Measurements from ENCODE around the gene PDZD2. TPM values are rescaled to one million over a fixed set of nuclear protein-coding genes. Genes with fewer than 3 reads are reported as not detected.
A peak's percentile ranks its signal among the peaks of the same experiment; 100 is the strongest.

The PDZD2 gene
- total RNA-seq, 1 donor from 2014 or later = 1.1 TPM

DNA sequence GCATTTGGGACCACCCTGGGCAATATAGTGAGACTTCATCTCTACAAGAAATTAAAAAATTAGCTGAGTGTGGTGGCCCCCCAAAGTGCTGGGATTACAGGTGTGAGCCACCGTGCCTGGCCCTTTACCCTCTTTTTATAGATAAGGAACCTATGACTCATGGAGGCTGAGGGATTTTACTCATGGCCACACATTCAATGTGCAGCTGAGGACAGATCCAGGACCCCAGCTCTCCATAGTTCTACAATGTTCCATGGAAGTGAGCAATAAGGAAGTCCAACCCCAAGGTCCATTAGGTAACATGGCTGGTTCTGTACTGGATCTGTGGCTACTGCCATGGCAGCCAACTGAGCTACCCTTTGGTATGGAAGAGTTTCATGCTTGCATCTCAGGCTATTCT, 25.3 kb upstream of the PDZD2 start:
- peaks cover 8% of the 10 kb centered on the region for H3K9me3 Mint-ChIP-seq
- no peak overlapping the region for H3K27ac ChIP-seq
- no peak for DNase-seq (ENCODE audit: low spot score)
- no peak overlapping the region for H2AFZ ChIP-seq (replicated peaks)
- no peaks in the 10 kb centered on the region for H3K9me3 ChIP-seq (ENCODE audit: low read depth)
- no peak overlapping the region for H3K4me3 Mint-ChIP-seq
- no peaks in the 10 kb centered on the region for H4K20me1 ChIP-seq (ENCODE audit: low read depth)
- H3K36me3 ChIP-seq = no peaks in the 10 kb centered on the region
- peaks cover 9% of the 10 kb centered on the region for H3K4me1 Mint-ChIP-seq
- H3F3A ChIP-seq (ENCODE audit: low read depth) = peaks cover 5% of the 10 kb centered on the region
- no peak overlapping the region for H3K4me2 ChIP-seq
- H3K9ac ChIP-seq = no peak overlapping the region
- no peaks in the 10 kb centered on the region for H3K79me2 ChIP-seq (ENCODE audit: low read depth)
- H3K27me3 ChIP-seq = no peaks in the 10 kb centered on the region
- no peak for TF ChIP-seq EZH2phosphoT487 (IDR thresholded peaks at IDR 0.05)
- no peak for TF ChIP-seq EZH2 (IDR thresholded peaks at IDR 0.05)
- TF ChIP-seq, protein P1, sequence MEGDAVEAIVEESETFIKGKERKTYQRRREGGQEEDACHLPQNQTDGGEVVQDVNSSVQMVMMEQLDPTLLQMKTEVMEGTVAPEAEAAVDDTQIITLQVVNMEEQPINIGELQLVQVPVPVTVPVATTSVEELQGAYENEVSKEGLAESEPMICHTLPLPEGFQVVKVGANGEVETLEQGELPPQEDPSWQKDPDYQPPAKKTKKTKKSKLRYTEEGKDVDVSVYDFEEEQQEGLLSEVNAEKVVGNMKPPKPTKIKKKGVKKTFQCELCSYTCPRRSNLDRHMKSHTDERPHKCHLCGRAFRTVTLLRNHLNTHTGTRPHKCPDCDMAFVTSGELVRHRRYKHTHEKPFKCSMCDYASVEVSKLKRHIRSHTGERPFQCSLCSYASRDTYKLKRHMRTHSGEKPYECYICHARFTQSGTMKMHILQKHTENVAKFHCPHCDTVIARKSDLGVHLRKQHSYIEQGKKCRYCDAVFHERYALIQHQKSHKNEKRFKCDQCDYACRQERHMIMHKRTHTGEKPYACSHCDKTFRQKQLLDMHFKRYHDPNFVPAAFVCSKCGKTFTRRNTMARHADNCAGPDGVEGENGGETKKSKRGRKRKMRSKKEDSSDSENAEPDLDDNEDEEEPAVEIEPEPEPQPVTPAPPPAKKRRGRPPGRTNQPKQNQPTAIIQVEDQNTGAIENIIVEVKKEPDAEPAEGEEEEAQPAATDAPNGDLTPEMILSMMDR (IDR thresholded peaks at IDR 0.05) = no peak
- H3K27me3 Mint-ChIP-seq (ENCODE audit: insufficient read depth, low read depth) = peaks cover 5% of the 10 kb centered on the region
- H3K27ac Mint-ChIP-seq = no peak overlapping the region
- no peak overlapping the region for H3K4me3 ChIP-seq
- no peaks in the 10 kb centered on the region for H3K36me3 Mint-ChIP-seq
- H3K4me1 ChIP-seq = peaks cover 7% of the 10 kb centered on the region

DNA sequence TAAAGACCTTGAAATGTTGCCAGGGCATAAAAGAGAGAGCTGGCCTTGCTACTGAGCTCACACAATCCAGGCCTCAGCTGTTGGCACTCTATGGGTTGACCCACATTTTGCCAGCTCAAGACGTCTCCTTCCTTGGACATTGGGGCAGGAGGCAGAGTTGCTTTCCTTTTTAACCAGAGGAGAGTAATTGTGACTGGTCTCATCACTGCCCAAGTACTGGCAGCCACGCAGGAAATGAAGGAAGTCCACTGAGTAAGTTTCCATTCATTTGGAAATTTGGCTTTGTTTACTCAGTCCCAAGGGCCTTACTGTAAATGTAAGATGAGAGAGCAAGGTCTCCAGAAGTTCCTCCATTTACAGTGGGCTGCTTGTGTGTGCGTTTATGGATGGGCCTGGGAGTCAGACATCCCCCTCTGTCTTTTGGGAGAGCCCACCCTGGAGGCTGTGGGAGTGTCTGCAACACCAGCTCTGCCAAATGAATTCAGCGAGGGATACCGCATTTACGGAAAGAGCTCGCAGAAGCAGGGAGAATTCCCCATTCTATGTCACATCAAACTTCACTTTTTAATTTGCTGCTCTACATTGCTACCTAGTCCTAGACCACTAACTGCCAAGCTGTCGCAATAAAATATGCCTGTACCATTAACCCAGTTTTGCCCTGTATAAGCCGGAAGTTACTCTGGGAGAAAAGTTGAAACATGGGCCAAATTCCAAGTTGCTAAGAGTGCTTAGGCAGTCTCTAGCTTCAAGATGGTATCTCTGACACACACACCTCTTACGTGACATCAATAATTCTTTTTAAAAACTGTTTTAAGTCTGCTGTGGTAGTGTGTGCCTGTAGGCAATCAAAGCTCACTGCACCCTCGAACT, 24.5 kb upstream of the PDZD2 start:
- Histone ChIP-seq H3K27ac (no peak overlapping the region), H3K9ac (no peak overlapping the region), H3K27me3 (no peaks in the 10 kb centered on the region), H3K79me2 (ENCODE audit: low read depth) (no peaks in the 10 kb centered on the region), H2AFZ (replicated peaks) (peak overlapping the region; percentile 50), H4K20me1 (ENCODE audit: low read depth) (no peaks in the 10 kb centered on the region), H3K4me1 (peaks cover 9% of the 10 kb centered on the region), H3K4me2 (no peak overlapping the region), H3K9me3 (ENCODE audit: low read depth) (no peaks in the 10 kb centered on the region), H3K36me3 (no peaks in the 10 kb centered on the region), H3K4me3 (no peak overlapping the region), H3F3A (ENCODE audit: low read depth) (peaks cover 5% of the 10 kb centered on the region)
- Mint-ChIP-seq H3K36me3 (no peaks in the 10 kb centered on the region), H3K27me3 (ENCODE audit: insufficient read depth, low read depth) (peaks cover 5% of the 10 kb centered on the region), H3K9me3 (peaks cover 8% of the 10 kb centered on the region), H3K4me1 (peaks cover 15% of the 10 kb centered on the region), H3K4me3 (no peak overlapping the region), H3K27ac (no peak overlapping the region)
- no peak for DNase-seq (ENCODE audit: low spot score)
- TF ChIP-seq EZH2 (IDR thresholded peaks at IDR 0.05) (no peak), EZH2phosphoT487 (IDR thresholded peaks at IDR 0.05) (no peak)
- TF ChIP-seq, protein P1 (IDR thresholded peaks at IDR 0.05) = no peak

DNA sequence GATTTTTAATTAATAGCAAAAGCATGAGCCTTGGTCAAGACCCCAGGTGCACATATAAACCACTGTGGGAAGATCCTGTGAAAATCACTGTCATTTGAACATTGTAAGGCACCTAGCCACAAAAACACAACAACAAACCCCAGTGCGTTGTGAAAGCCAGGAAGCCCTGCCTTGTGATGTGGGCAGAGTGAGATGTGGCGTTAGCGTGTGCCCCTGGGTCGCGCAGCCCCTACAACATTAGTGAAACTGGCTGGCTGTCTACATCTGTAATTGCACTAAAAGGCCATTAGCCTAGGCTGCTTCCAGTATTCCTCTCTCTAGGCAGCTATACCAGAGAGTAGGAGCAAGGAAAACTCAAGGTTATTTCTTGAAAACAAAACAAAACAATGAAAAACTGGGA, 21.1 kb upstream of the PDZD2 start:
- Histone ChIP-seq H3F3A (ENCODE audit: low read depth) (peaks cover 11% of the 10 kb centered on the region), H3K79me2 (ENCODE audit: low read depth) (no peaks in the 10 kb centered on the region), H3K27me3 (no peaks in the 10 kb centered on the region), H3K9ac (no peak overlapping the region), H4K20me1 (ENCODE audit: low read depth) (no peaks in the 10 kb centered on the region), H3K27ac (no peak overlapping the region), H3K4me2 (peak overlapping the region; percentile 49), H2AFZ (replicated peaks) (peak overlapping the region; percentile 76), H3K9me3 (ENCODE audit: low read depth) (no peaks in the 10 kb centered on the region), H3K36me3 (no peaks in the 10 kb centered on the region), H3K4me3 (no peak overlapping the region), H3K4me1 (peaks cover 9% of the 10 kb centered on the region)
- H3K4me3 Mint-ChIP-seq = no peak overlapping the region
- peaks cover 6% of the 10 kb centered on the region for H3K27me3 Mint-ChIP-seq (ENCODE audit: insufficient read depth, low read depth)
- DNase-seq (ENCODE audit: low spot score) = no peak
- H3K36me3 Mint-ChIP-seq = no peaks in the 10 kb centered on the region
- H3K27ac Mint-ChIP-seq = peak overlapping the region; percentile 23
- H3K4me1 Mint-ChIP-seq = peaks cover 15% of the 10 kb centered on the region
- TF ChIP-seq, protein P1 (IDR thresholded peaks at IDR 0.05) = no peak
- TF ChIP-seq EZH2 (IDR thresholded peaks at IDR 0.05) (no peak), EZH2phosphoT487 (IDR thresholded peaks at IDR 0.05) (no peak)
- H3K9me3 Mint-ChIP-seq = peaks cover 8% of the 10 kb centered on the region

Measured in neural progenitor cell (in vitro differentiated cells).